ENCODE data around the gene USP24.

DNA sequence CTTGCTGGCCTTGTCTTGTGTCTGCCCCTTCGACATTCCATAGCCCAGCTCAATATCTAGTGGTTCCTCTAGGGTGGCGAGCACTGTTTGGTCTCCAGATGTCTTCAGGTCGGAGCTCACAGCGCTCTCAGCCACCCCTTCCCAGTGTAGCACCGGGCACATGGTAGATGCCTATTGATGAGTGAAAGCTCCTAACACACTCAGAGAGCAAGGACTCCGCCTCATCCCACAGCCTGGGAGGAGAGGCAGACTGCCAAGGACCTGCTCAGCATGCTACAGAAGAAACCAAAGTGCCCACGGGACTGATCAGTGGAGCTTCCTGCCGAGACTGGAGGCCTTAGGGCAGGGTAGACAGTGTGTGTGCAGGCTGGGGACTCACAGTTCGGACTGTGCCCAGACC, 164.9 kb downstream of the USP24 start:
- no peak for TF ChIP-seq POLR2A (IDR thresholded peaks at IDR 0.05; ENCODE audit: low read length)
- no peak for TF ChIP-seq GATA1 (IDR thresholded peaks at IDR 0.05; ENCODE audit: low read depth, low read length)

Measured in erythroblast (primary cell).